DOHH2 (cell line): ENCODE results near the gene ANAPC2.

Experiments used
- H3F3A ChIP-seq: fragments of 200-600 bp; sonication (generic), shearing (Covaris generic); 2 replicates; pipeline ENCODE4 v1.6.0; 2016; ENCODE audit warnings: antibody characterized with exemption, mild to moderate bottlenecking; ENCODE audit not compliant: control insufficient read depth, insufficient read depth
- H3K27ac ChIP-seq: fragments of 200-600 bp; sonication (generic); 2 replicates; pipeline ENCODE4 v1.5.1; 2014; ENCODE audit warnings: low read depth, mild to moderate bottlenecking, low read length, moderate library complexity
- H3K27me3 ChIP-seq: fragments of 200-600 bp; sonication (generic); 2 replicates; pipeline ENCODE4 v1.6.1; 2014; ENCODE audit warnings: mild to moderate bottlenecking, low read length, mixed read lengths; ENCODE audit not compliant: control insufficient read depth
- H3K36me3 ChIP-seq: fragments of 200-600 bp; sonication (generic); 2 replicates; pipeline ENCODE4 v1.6.1; 2014; ENCODE audit warnings: mild to moderate bottlenecking, low read length, moderate library complexity, mixed read lengths; ENCODE audit not compliant: control insufficient read depth
- H3K4me1 ChIP-seq: fragments of 200-600 bp; sonication (generic); 2 replicates; pipeline ENCODE4 v1.6.1; 2014; ENCODE audit warnings: mild to moderate bottlenecking, low read length, mixed read lengths; ENCODE audit not compliant: control insufficient read depth
- H3K4me2 ChIP-seq: fragments of 200-600 bp; sonication (generic); 2 replicates; pipeline ENCODE4 v1.6.0; 2014; ENCODE audit warnings: mild to moderate bottlenecking, low read length, moderate library complexity
- H3K4me3 ChIP-seq: fragments of 200-600 bp; sonication (generic); 2 replicates; pipeline ENCODE4 v1.5.1; 2014; ENCODE audit warnings: mild to moderate bottlenecking, low read length, mixed read lengths
- H3K79me2 ChIP-seq: fragments of 200-600 bp; sonication (generic); 2 replicates; pipeline ENCODE4 v1.6.1; 2014; ENCODE audit warnings: mild to moderate bottlenecking, low read length, mixed read lengths; ENCODE audit not compliant: control insufficient read depth
- H3K9me2 ChIP-seq: fragments of 200-600 bp; sonication (generic); replicated peaks from 2 replicates; pipeline ENCODE4 v1.6.1; 2014; ENCODE audit warnings: mild to moderate bottlenecking, low read length, mixed read lengths; ENCODE audit not compliant: control insufficient read depth
- H3K9me3 ChIP-seq: fragments of 200-600 bp; sonication (generic); 2 replicates; pipeline ENCODE4 v1.6.1; 2014; ENCODE audit warnings: antibody characterized with exemption, low read length, mixed read lengths; ENCODE audit not compliant: control insufficient read depth, insufficient read depth
- H4K20me1 ChIP-seq: fragments of 200-600 bp; sonication (generic); 2 replicates; pipeline ENCODE4 v1.6.0; 2014; ENCODE audit warnings: low read depth, mild to moderate bottlenecking, antibody characterized with exemption, low read length, moderate library complexity; ENCODE audit not compliant: control insufficient read depth, insufficient read depth
- EZH2phosphoT487 ChIP-seq: fragments of 200-600 bp; sonication (generic); IDR thresholded peaks from 2 replicates; pipeline ENCODE4 v1.6.1; 2017; ENCODE audit warnings: borderline replicate concordance, mild to moderate bottlenecking, antibody characterized with exemption, low read length, moderate library complexity, mixed read lengths
- TF ChIP-seq, protein P1 (sequence below): fragments of 200-600 bp; sonication (generic); IDR thresholded peaks from one replicate; pipeline ENCODE4 v1.5.1; 2014; ENCODE audit warnings: antibody characterized with exemption, mild to moderate bottlenecking, low read depth, low read length; ENCODE audit not compliant: poor library complexity, severe bottlenecking

Gene ANAPC2

DNA sequence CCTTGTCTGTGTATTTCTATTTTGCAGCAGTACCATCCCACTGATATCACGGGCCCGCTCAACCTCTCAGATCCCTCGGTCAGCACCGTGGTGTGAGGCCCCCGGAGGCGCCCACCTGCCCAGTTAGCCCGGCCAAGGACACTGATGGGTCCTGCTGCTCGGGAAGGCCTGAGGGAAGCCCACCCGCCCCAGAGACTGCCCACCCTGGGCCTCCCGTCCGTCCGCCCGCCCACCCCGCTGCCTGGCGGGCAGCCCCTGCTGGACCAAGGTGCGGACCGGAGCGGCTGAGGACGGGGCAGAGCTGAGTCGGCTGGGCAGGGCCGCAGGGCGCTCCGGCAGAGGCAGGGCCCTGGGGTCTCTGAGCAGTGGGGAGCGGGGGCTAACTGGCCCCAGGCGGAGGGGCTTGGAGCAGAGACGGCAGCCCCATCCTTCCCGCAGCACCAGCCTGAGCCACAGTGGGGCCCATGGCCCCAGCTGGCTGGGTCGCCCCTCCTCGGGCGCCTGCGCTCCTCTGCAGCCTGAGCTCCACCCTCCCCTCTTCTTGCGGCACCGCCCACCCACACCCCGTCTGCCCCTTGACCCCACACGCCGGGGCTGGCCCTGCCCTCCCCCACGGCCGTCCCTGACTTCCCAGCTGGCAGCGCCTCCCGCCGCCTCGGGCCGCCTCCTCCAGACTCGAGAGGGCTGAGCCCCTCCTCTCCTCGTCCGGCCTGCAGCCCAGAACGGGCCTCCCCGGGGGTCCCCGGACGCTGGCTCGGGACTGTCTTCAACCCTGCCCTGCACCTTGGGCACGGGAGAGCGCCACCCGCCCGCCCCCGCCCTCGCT lies 20.4 kb downstream of the ANAPC2 start:
- Histone ChIP-seq H3K36me3 (no peaks in the 10 kb centered on the region), H3K4me2 (no peak overlapping the region), H3K9me2 (no peaks in the 10 kb centered on the region), H4K20me1 (no peaks in the 10 kb centered on the region), H3K27me3 (peaks cover 45% of the 10 kb centered on the region), H3K79me2 (no peaks in the 10 kb centered on the region), H3K4me1 (peaks cover 11% of the 10 kb centered on the region), H3F3A (no peaks in the 10 kb centered on the region), H3K27ac (no peak overlapping the region), H3K4me3 (no peak overlapping the region), H3K9me3 (no peaks in the 10 kb centered on the region)
- TF ChIP-seq EZH2phosphoT487 = no peak
- TF ChIP-seq, protein P1, sequence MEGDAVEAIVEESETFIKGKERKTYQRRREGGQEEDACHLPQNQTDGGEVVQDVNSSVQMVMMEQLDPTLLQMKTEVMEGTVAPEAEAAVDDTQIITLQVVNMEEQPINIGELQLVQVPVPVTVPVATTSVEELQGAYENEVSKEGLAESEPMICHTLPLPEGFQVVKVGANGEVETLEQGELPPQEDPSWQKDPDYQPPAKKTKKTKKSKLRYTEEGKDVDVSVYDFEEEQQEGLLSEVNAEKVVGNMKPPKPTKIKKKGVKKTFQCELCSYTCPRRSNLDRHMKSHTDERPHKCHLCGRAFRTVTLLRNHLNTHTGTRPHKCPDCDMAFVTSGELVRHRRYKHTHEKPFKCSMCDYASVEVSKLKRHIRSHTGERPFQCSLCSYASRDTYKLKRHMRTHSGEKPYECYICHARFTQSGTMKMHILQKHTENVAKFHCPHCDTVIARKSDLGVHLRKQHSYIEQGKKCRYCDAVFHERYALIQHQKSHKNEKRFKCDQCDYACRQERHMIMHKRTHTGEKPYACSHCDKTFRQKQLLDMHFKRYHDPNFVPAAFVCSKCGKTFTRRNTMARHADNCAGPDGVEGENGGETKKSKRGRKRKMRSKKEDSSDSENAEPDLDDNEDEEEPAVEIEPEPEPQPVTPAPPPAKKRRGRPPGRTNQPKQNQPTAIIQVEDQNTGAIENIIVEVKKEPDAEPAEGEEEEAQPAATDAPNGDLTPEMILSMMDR = no peak

DNA sequence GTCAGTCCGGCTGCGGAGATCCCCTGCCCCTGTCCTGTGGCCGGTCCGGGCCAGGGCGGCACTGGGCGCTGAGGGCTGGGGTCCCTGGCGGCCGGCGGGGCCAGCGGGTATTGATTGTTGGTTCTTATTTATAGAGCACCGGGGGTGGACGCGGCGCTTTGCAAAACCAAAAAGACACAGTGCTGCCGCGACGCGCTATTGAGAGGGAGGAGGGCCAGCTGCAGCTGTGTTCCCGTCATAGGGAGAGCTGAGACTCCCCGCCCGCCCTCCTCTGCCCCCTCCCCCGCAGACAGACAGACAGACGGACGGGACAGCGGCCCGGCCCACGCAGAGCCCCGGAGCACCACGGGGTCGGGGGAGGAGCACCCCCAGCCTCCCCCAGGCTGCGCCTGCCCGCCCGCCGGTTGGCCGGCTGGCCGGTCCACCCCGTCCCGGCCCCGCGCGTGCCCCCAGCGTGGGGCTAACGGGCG lies 21.0 kb downstream of the ANAPC2 start:
- Histone ChIP-seq H3K9me3 (no peaks in the 10 kb centered on the region), H3F3A (no peaks in the 10 kb centered on the region), H3K4me1 (peaks cover 11% of the 10 kb centered on the region), H3K9me2 (no peaks in the 10 kb centered on the region), H3K4me3 (no peak overlapping the region), H3K79me2 (no peaks in the 10 kb centered on the region), H4K20me1 (no peaks in the 10 kb centered on the region), H3K27me3 (peaks cover 49% of the 10 kb centered on the region), H3K4me2 (no peak overlapping the region), H3K27ac (no peak overlapping the region), H3K36me3 (no peaks in the 10 kb centered on the region)
- TF ChIP-seq, protein P1 = no peak
- no peak for TF ChIP-seq EZH2phosphoT487

DNA sequence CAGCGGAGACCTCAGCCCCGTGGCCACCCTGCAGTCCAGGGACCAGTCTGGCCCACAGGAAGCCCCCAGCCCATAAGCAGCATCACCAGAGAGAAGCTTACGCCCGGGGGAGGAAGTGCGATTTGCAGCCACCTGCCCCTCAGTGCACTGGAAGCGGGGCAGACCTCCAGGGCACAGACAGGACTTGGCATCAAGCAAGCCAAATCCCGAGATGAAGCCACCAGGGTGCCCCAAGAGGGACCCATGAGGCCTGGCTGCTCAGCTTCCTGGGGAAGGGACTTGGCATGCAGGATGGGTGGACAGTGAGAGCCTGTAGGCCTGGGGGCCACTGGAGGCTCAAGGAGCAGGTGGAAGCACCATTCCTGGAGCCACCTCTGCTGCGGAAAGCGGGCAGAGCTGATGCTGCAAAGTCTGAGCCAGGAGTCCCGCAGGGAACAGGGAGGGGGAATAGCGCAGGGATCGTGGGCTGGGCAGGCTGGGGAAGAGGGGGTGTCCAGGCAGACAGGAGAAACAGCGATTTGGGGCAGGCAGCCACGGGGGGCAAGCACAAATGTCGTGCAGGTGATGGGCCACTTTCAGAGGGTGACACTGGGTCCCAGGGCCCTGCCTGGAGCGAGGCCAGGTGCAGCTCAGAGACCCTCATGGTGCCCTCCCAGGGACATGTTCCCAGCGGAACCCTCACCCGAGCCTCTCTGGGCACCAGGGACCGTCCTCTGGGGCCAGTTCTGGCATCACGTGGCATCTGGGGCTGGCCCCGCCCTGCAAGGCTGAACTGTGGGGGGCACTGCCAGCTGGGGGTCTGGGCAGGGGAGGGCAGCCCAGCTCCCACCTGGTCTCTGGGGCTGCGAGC lies 21.8 kb downstream of the ANAPC2 start:
- Histone ChIP-seq H3K9me3 (no peaks in the 10 kb centered on the region), H4K20me1 (no peaks in the 10 kb centered on the region), H3K79me2 (no peaks in the 10 kb centered on the region), H3K9me2 (no peaks in the 10 kb centered on the region), H3F3A (no peaks in the 10 kb centered on the region), H3K4me3 (no peak overlapping the region), H3K36me3 (no peaks in the 10 kb centered on the region), H3K4me1 (peaks cover 11% of the 10 kb centered on the region), H3K27me3 (peaks cover 49% of the 10 kb centered on the region), H3K4me2 (no peak overlapping the region), H3K27ac (no peak overlapping the region)
- TF ChIP-seq, protein P1 = no peak
- TF ChIP-seq EZH2phosphoT487 = no peak
